GM21737 (cell line): ENCODE results near the gene BRF1.

ENCODE experiments used
- ATAC-seq: cut with Tn5 transposase; IDR thresholded peaks from one replicate; pipeline ENCODE4 v1.9.1; 2021; ENCODE audit warnings: mild to moderate bottlenecking, moderate library complexity; ENCODE audit not compliant: unreplicated experiment

The BRF1 gene

DNA sequence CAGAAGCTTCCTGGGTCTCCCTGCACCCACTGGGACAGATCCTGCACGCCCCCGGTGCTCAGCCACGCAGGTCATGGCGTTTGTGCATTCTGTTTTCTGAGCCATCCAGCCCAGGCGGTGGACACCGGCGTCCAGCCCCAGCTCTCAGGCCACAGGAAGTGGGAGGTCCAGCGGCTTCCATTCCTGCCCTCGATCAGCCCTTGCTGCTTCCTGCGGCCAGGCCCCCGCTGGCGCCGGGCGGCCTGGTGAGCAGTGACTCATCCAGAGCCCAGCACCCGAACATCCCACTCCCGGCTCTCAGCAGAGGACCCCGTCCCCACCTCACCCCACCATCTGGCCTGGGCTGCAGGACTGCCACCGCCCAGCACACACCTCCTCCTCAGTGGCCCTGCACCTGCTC lies 101.7 kb downstream of the BRF1 start:
- ATAC-seq = no peak

DNA sequence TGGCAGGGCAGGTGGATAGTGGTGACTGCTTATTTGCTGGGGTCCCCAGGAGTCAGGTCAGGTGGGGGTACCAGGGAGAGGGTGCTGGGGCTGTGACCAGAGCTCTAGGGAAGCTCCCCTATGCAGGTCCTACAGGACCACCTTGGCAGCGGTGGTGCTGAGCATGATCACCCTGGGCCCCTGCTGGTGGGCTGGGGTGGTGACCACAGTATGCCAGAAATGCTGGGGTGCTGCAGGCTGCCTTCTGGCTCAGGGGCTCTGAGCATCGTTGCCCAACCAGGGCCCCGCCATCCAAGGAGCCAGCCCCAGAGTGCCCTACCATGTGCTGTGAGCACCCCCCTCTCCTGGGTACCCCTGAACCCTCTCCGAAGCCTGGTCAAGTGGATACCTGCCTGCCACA lies 102.2 kb downstream of the BRF1 start:
- ATAC-seq = no peak

DNA sequence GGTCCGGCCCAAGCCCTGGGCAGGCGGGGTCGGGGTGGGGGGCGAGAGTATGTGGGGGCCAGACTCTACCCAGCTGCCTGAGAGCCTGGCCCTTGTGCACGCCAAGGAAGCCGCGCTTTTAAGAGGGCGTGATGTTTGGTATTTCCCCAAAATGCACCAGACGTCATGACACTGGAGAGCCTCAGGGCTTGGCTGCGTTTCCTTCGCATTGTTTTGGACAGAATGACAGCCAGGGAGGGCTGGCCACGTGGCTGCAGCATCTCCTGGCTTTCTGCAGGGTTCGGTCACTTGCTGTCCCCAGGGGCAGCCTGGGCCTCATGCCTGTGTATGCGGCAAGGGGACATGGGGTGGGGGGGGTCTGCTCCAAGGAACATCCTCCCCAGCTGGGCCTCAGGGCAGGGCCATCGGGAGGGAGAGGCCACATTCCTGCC lies 103.6 kb downstream of the BRF1 start:
- no peak for ATAC-seq

DNA sequence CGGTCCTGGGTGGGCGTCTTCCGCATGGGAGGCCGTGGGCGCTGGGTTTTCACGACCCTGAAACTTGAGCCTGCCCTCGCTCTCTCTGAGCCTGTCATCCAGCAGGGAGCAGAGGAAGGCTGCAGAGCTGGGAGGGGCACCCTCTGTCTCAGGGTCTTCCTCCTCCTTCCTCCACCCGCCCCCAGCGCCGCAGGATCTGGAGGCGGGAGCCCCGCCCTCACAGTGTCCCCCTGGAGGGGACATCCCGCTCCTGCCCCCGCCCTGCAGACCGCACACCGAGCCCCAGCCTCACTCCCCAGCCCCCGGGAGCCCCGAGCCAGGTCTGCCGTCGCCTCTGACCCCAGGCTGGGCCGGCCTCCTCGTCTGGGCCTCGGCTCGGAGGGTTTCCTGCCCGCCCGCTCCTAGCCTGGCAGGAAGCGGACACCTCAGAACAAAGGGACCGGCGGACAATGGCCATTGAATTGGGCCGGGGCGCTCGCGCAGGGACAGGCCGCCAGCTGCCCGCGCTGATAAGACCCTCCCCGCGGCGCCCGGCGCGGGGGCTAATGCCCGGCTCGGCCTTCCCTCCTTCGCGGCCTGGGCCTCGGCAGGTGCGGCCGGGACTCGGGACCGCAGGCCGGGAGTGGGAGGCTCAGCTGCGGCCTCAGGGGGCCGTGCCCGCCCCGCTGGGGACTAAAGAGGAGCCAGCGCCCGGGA lies 104.4 kb downstream of the BRF1 start:
- ATAC-seq = no peak

DNA sequence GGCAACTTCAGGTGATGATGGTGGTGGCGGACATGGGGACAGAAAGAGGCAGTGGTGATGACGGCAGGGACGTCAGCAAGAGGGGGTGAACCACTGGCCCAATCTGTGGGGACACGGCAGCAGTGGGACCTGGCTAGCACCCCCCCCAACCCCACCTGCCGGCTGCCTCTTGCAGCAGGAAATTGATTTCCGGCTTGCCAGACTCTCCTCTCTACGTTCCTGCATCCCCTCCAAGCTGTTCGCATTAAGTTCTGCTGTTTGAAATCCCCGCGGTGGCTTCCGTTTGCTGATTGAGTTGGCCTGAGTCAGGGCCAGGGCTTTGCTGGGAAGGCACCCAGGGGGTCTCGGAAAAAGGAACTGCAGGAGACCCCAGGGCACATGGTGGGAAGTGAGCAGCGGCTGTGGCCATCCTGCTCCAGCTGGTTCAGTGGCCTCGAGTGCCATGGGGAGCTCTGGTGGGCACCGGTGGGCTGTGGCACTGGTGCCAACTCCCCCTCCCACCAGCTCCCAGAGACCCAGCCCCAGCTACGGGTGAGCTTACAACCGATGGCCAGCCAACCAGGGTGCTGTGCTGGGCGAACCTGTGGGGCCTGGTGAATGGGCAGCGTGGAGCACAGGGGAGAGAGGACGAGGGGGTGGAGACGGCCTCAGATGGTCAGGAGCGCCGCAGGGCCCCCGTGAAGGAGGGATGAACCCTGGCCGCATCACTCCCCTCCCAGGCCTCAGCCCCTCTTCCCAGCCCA lies 105.1 kb downstream of the BRF1 start:
- no peak for ATAC-seq

DNA sequence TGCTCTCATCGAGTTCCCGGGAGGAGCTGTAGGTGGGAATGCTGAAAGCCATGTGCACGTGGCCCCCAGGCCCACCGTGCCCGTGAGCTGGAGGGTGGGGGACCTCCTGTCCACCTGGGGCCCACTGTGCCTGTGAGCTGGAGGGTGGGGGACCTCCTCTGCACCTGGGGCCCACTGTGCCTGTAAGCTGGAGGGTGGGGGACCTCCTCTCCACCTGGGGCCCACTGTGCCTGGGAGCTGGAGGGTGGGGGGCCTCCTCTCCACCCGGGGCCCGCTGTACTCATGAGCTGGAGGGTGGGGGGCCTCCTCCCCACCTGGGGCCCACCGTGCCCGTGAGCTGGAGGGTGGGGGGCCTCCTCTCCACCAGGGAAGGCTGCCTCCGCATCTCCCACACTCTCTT lies 105.8 kb downstream of the BRF1 start:
- ATAC-seq = no peak

DNA sequence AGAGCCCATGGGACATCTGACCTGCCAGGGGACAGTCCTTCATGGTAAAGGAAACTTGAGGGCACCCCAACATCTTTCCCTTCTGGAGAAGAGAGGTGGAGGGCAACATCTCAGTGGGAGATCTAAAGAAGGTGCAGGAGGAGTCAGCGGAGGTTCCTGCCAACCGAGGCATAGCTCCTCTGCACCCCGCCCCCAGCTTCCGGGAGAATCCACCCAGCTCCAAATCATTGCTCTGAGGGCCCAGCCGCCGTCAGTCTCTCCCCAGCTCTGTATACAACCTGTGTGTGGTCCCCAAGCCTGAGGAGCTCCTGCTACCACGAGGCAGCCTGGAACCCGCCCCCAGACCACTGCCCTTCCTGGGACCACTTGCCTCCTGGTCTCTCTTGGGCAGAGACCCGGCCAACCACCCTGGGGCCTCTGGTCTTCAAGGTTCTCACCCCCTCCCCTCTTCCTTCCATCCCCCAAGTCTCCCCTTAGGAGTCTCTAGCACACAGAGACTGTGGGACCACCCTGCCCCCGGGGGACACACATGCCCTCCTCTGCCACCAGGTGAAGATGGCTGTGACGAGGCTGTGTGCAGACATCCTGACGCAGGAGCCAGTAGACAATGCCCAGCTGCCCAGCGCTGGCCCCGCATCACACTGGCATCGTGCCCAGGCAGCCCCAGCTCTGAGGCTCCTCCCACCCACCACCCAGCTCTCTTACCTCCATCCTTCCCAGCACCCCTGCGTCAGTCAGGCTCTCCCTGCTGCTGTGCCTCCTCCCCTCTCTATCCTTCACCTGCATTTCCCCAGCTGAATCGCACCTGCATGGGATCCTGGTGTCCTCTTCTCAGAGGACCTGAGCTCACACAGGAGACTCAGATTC lies 106.7 kb downstream of the BRF1 start:
- ATAC-seq = no peak

DNA sequence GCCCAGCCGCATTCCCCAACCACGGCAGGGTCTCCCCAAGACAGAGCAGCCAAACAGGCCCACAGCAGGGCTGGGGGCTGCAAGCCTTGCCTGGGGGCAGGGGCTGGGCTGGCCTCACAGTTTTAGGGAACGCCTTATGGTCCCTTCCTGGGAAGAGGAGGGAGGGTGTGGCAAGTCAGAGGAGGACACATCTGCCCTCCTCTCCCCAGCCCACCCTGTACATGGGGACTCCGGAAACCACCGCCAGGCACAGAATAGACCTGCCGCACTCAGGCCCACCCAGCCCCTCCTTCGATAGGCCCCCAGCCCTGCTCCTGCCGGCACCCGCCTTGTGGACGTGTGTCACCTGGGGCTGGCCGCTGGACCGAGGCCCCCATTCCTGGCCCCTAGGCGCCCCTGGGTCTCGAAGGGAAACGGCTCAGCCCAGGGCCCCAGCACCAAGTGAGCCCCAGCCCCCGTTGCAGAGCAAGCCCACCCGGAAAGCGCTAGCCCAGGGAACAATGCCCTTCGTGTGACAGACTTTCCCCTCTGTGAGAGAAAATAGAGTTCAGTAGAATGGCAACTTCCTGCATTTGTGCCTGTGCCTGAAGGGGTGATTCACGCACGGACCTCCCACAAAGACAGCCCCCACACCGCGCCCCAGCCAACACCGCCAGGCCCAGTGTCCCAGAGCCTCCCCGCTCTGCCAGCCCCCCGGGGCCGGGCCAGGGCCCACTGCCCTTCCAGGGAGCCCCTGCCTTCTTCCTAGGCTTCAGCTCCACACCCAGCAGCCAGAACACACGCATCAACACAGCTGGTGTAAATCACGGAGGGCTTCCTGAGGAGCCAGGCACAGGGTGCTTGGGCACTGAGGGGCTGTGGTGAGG lies 107.7 kb downstream of the BRF1 start:
- ATAC-seq = no peak

DNA sequence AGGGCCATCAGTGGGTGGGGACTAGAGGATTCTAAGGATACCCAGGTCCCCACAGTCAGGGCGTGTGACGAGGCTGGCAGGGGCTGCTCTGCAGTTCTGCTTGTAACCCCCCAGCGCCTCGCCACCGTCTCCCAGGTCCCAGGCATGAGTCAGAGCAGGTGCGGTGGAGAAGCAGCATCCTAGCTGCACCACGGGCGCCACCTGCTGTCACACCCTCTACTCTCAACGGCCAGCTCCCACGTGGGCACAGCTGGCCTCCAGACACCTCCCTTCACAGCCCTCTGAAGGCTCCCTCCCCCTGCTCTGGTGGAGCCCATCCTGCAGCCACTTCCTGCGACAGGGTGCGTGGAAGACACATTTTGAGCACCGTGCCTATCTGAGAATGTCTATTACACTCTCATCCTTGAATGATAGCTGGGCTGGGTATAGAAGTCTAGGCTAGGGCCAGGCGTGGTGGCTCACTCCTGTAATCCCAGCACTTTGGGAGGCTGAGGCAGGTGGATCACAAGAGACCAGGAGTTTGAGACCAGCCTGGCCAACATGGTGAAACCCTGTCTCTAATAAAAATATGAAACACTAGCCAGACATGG lies 112.8 kb downstream of the BRF1 start:
- no peak for ATAC-seq

DNA sequence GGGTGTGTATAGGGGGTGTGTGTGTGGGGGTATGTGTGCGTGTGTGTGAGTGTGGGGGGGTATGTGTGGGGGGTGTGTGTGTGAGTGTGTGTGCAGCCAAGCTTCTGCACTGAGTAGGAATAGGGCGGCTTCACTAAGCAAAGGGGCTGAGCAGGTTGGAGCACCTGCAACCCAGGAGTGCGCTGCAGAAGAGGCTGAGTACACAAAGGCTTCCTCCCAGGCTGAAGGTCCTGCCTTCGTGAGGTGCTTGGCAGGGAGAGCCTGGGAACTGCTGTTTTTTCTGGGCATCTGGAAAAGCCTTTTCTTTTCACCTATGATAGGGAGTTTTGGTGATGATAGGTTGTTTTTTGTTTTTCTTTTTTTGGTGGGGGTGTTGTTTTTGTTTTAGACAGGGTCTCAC lies 113.7 kb downstream of the BRF1 start:
- ATAC-seq = no peak

DNA sequence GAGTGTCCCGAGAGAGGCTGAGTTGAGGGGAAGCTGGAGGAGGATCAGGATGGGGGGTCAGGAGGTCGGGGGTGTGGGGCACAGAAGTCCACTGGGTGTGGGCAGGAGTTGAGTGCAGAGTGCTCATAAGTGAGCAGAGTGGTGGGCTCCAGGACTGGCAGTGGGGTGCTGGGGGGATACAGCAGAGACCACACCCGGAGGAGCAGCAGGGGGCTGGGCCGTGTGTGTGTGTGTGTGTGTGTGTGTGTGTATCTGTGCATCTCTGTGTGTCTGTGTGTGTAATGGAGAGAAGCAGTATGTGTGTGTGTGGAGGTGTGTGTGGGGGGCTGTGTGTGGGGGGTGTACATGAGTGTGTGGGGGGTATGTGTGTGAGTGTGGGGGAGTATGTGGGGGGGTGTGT lies 114.8 kb downstream of the BRF1 start:
- ATAC-seq = no peak

DNA sequence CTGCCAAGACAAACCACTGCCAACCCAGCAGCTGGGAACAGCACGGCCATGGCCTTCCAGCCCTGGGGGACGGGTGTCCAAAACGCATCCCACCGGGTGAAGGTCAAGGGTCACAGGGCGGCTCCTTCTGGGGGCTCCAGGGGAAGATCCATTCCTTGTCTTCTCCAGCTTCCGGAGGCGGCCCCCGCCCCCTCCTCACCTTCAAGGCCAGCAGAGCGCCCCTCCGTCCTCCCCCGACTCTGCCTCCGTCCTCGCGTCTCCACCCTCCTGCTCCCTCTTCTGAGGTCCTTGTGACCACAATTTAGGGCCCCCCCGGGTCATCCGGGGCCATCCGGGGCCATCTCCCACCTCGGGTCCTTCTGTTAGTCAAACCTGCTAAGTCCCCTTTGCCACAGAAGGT lies 115.8 kb downstream of the BRF1 start:
- ATAC-seq = no peak

DNA sequence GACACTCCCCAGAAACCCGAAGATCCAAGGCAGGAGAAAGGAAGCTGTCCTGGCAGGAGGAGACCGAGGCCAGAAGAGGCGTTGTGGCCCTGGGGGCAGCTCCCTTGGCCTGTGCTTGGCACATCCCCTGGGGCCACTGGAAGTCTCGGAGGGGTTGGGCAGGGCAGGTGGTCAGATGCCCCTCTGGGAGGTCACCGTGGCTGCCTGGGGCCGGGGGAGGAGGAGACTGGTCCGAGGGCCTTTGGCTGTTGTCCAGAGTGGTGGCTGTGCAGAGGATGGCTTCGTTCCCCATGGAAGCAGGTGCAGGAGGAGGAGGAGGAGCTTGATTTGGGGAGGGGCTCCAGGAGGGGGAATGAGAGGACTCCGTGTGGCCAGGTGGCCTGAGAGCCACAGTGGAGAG lies 116.3 kb downstream of the BRF1 start:
- no peak for ATAC-seq

DNA sequence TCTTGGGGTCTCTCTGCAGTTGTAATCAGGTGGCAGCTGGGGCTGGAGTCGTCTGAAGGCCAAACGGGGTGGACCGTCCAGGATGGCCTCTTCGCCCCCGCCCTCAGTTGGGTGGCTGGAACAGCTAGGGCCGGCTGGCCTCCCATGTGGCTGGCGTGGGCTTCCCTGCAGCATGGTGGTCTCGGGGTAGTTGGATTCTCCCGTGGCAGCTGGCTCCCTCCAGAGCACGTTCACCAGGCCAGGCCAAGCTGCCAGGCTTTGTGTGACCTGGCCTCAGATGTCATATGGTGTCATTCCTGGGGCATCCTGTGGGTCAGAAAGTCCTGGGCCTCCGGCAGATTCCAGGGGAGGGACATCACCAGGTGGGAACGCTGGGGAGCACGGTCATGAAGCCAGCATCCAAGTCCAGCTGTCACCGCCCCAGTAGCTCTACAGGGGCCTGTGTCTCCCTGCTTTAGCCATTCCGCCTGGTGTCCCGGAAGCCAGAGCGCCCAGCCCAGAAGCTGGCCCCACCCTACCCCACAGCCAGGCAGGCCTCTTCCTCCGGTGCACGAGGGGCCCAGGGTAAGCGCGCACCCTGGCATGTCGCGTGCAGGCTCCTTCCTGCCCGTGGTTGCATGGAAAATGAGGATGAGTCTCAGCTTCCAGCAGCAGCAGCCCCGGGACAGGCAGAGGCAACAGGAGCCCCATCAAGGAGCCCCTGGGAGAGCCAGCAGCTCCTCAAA lies 118.3 kb downstream of the BRF1 start:
- no peak for ATAC-seq

DNA sequence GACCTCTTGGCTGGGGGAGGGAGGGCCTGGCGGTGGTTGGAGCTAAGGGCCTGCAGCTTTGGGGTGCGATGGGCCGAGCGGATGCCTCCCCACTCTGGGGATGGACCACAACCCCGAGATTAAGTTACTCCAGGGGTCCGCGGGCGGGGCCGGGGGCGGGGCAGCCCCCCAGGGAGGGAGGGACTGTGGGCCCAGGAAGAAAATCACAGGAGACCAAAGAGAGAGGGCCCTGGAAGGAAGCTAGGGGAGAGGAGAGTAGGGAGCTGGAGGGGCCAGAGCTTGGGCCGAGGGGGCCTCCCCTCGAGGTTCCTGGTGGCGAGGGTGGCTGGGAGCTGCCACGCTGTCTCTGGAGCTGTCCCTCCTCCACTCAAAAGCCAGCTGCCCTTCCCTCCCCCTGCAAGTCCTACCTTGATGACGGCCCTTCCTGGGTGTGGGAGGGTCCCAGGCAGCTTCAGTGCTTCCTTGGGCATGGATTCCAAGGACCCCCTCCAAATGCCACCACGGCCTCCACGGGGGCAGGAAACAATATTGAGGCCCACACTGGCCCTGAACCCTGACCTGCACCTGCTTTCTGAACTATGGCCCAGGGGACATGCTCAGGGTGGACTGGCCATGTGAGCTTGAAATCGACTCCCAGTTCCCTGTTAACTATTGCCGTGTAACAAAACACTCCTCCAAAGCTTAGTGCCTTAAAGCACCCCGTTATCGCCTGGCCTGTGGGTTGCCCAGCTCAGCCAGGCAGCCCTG lies 119.1 kb downstream of the BRF1 start:
- ATAC-seq = no peak

DNA sequence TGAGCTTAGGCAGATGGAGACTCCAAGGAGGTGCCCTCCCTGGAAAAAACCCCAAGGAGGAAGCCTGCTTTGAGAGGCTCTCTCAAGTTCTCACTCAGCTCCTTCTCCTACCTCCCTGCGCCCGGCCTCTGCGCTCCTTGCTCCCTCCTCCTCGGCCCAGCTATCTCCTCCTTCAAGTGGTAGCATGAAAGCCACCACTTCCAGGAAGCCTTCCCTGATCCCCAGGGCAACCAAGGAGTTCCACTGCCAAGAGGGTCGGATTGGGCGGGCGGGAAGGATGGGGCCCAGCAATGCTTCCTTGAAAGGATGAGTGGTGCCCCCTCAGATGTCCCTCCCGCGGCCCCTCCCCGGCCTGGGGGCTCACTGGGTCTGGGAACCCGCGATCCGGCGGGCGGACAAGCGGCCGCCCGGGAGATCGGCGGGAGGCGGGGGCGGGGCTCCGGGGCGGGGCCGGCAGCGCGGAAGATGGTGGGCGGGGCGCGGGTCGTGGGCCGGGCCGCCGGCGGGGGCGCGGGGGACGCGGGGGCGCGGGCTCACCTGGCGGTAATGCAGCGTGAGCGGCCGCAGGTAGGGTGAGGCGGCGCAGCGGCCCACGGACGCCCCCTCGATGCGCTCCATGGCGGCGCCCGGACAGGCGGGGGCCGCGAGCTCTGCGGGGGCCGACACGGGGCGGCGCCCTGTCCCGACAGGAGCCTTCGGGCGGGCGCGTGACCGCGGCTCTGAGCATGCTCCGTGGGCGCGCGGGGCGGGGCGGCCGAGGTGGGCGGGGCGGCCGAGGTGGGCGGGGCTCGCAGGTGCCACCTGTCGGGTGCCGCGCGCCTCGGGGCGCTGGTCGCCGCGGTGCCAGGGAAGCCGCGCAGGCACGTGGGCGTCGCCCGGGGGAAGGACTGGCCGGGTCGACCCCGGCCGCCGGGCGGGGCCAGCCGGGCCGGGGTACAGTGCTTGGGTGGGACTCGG lies 119.9 kb downstream of the BRF1 start, which contains the start of gene NUDT14:
Gene NUDT14, minus strand, starts transcription at position 721 of the 957 bp plus-strand sequence. Its CDS starts 103 bp downstream, at position 618.
- no peak for ATAC-seq

DNA sequence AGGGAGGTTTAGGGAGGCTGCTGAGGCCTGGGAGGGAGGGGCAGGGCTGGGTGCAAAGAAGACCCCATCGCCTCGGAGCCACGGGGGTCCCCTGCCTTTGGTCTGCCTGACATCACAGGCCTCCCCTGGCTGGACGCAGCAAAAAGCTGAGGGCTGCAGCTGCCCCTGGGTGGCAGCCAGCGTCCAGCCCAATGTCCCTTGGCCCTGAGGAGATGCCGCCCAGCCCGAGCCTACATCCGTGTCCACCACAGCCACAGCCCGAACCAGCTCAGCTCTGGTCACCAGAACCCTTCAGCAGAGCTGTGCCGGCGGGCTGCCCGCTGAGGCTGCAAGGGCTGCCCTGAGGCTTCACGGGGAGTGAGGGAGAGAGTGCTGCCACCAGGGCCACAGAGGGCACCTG lies 121.6 kb downstream of the BRF1 start:
- no peak for ATAC-seq

DNA sequence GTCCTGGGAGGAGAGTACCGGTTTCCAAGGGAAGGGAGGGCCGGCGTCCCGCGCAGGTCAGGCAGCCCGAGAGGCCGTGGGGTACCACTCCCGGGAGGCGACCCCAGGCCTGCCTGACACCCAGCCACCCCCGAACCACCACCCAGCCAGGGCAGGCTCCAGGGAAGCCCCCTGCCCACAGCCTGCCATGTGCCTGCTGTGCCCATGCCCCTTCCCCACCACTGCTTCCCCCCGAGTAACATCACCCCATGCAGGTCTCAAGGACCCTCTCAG lies 122.0 kb downstream of the BRF1 start:
- no peak for ATAC-seq
